Sigmoid colon (tissue), 3 donors: ENCODE measurements around the gene TMEM255B.

ENCODE experiments used
- POLR2A ChIP-seq, 2 donors: fragments of 450-650 bp; IDR thresholded peaks; one replicate each; pipeline ENCODE4 v1.6.1; 2016; ENCODE audit warnings: antibody characterized with exemption in 2 of 2, mild to moderate bottlenecking in 2 of 2, moderate library complexity in 2 of 2
- TF ChIP-seq, protein P1 (sequence below), 4 experiments: fragments of 450-650 bp in 3 of 4; fragments of 200-600 bp in 1 of 4; IDR thresholded peaks; one replicate each; pipeline ENCODE4 v1.5.1; 2016 to 2019; ENCODE audit warnings: antibody characterized with exemption in 4 of 4, mild to moderate bottlenecking in 3 of 4, moderate library complexity in 2 of 4

DNA sequence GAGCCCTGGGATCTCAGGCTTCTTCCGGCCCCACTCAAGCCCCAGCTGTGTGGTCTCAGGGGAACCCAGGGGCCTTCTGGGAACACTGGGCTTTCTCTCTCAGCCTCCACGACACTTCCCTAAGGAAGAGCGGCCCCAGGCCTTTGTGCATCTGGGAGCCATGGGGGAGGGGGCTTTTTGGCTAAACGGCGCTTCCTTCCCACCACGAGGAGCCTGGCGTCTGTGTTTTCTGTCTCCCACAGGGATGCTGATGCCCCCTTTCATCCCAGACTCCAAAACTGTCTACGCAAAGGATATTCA lies 24.2 kb upstream of the TMEM255B start:
- TF ChIP-seq, protein P1, sequence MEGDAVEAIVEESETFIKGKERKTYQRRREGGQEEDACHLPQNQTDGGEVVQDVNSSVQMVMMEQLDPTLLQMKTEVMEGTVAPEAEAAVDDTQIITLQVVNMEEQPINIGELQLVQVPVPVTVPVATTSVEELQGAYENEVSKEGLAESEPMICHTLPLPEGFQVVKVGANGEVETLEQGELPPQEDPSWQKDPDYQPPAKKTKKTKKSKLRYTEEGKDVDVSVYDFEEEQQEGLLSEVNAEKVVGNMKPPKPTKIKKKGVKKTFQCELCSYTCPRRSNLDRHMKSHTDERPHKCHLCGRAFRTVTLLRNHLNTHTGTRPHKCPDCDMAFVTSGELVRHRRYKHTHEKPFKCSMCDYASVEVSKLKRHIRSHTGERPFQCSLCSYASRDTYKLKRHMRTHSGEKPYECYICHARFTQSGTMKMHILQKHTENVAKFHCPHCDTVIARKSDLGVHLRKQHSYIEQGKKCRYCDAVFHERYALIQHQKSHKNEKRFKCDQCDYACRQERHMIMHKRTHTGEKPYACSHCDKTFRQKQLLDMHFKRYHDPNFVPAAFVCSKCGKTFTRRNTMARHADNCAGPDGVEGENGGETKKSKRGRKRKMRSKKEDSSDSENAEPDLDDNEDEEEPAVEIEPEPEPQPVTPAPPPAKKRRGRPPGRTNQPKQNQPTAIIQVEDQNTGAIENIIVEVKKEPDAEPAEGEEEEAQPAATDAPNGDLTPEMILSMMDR (IDR thresholded peaks at IDR 0.05): no peak
- no peak for TF ChIP-seq POLR2A (IDR thresholded peaks at IDR 0.05)
